GM23338 (cell line): ENCODE measurements around the gene PDZD7. TPM values are rescaled to one million over a fixed set of nuclear protein-coding genes. Genes with fewer than 3 reads are reported as not detected.
A peak's percentile ranks its signal among the peaks of the same experiment; 100 is the strongest.

Experiments
- ATAC-seq: fragments of 200-7000 bp; cut with Tn5 transposase; 3 replicates; pipeline ENCODE4 v1.9.1; 2020
- DNase-seq: peaks from one replicate; pipeline ENCODE4 v3.0.0-alpha.2; 2015; ENCODE audit warnings: low spot score
- H2AFZ ChIP-seq: fragments of 200-600 bp; sonication (generic); 2 replicates; pipeline ENCODE4 v1.8.0; 2016; ENCODE audit warnings: antibody characterized with exemption, mild to moderate bottlenecking, moderate library complexity
- H3F3A ChIP-seq: fragments of 200-600 bp; sonication (generic); replicated peaks from 2 replicates; pipeline ENCODE4 v1.8.0; 2017; ENCODE audit warnings: antibody characterized with exemption, mixed run types, low read depth
- H3K27ac ChIP-seq: fragments of 200-600 bp; sonication (generic); 2 replicates; pipeline ENCODE4 v1.6.1; 2016; ENCODE audit warnings: low read depth
- H3K27me3 ChIP-seq: fragments of 200-600 bp; sonication (generic); 2 replicates; pipeline ENCODE4 v1.8.0; 2016; ENCODE audit warnings: mild to moderate bottlenecking, mixed run types, moderate library complexity; ENCODE audit not compliant: insufficient read depth
- H3K36me3 ChIP-seq: fragments of 200-600 bp; sonication (generic); 2 replicates; pipeline ENCODE4 v1.8.0; 2016; ENCODE audit warnings: mild to moderate bottlenecking; ENCODE audit not compliant: insufficient read depth
- H3K4me1 ChIP-seq: fragments of 200-600 bp; sonication (generic); 2 replicates; pipeline ENCODE4 v1.8.0; 2016; ENCODE audit warnings: mild to moderate bottlenecking, moderate library complexity; ENCODE audit not compliant: insufficient read depth
- H3K4me2 ChIP-seq: fragments of 200-600 bp; sonication (generic); 2 replicates; pipeline ENCODE4 v1.7.1; 2017; ENCODE audit warnings: mixed run types
- H3K4me3 ChIP-seq: fragments of 200-600 bp; sonication (generic); 2 replicates; pipeline ENCODE4 v1.6.1; 2016; ENCODE audit warnings: mixed run types
- H3K79me2 ChIP-seq: fragments of 200-600 bp; sonication (generic); replicated peaks from 2 replicates; pipeline ENCODE4 v1.8.0; 2017; ENCODE audit warnings: mild to moderate bottlenecking; ENCODE audit not compliant: insufficient read depth
- H3K9me2 ChIP-seq: fragments of 200-600 bp; sonication (generic); 2 replicates; pipeline ENCODE4 v1.8.0; 2017; ENCODE audit not compliant: insufficient read depth
- H4K20me1 ChIP-seq: fragments of 200-600 bp; sonication (generic); replicated peaks from 2 replicates; pipeline ENCODE4 v1.8.0; 2017; ENCODE audit warnings: mild to moderate bottlenecking; ENCODE audit not compliant: insufficient read depth
- H3K27ac Mint-ChIP-seq: 2 replicates; pipeline ENCODE4 v1.8.0; 2020; ENCODE audit warnings: inconsistent platforms, mild to moderate bottlenecking, moderate library complexity, mixed read lengths
- H3K27me3 Mint-ChIP-seq: 3 replicates; pipeline ENCODE4 v1.8.0; 2022; ENCODE audit warnings: low read depth, mild to moderate bottlenecking, moderate library complexity, mixed read lengths, inconsistent platforms; ENCODE audit not compliant: insufficient read depth, poor library complexity
- H3K36me3 Mint-ChIP-seq: 3 replicates; pipeline ENCODE4 v1.8.0; 2021; ENCODE audit warnings: low read depth, mild to moderate bottlenecking, inconsistent platforms, moderate library complexity, mixed read lengths
- H3K4me1 Mint-ChIP-seq: 3 replicates; pipeline ENCODE4 v1.8.0; 2020; ENCODE audit warnings: mild to moderate bottlenecking, inconsistent platforms, mixed read lengths
- H3K4me3 Mint-ChIP-seq: 3 replicates; pipeline ENCODE4 v1.8.0; 2021; ENCODE audit warnings: moderate library complexity, mild to moderate bottlenecking, inconsistent platforms, mixed read lengths
- H3K9me3 Mint-ChIP-seq: 3 replicates; pipeline ENCODE4 v1.8.0; 2020; ENCODE audit warnings: moderate library complexity, mild to moderate bottlenecking, inconsistent platforms, mixed read lengths
- CREB1 ChIP-seq: fragments of 250-450 bp; sonication (Bioruptor Pico); IDR thresholded peaks from 2 replicates; pipeline ENCODE4 v1.5.0; 2020; ENCODE audit warnings: low read depth, mild to moderate bottlenecking, moderate library complexity
- EZH2 ChIP-seq: fragments of 200-600 bp; sonication (generic); IDR thresholded peaks from one replicate; pipeline ENCODE4 v1.8.0; 2017; ENCODE audit warnings: antibody characterized with exemption, mild to moderate bottlenecking, low read depth; ENCODE audit not compliant: unreplicated experiment
- EZH2phosphoT487 ChIP-seq: fragments of 200-600 bp; sonication (generic); IDR thresholded peaks from one replicate; pipeline ENCODE4 v1.8.1; 2018; ENCODE audit warnings: antibody characterized with exemption; ENCODE audit not compliant: unreplicated experiment
- NANOG ChIP-seq: IDR thresholded peaks from 2 replicates; pipeline ENCODE4 v1.6.1; 2016; ENCODE audit warnings: antibody characterized with exemption, borderline replicate concordance
- STAT1 ChIP-seq: IDR thresholded peaks from one replicate; pipeline ENCODE4 v1.6.1; 2016; ENCODE audit warnings: antibody characterized with exemption; ENCODE audit not compliant: unreplicated experiment
- ZNF114 ChIP-seq: fragments of 250-450 bp; sonication (Bioruptor Pico); IDR thresholded peaks from 2 replicates; pipeline ENCODE4 v1.5.0; 2020; ENCODE audit warnings: mild to moderate bottlenecking, moderate library complexity
- polyA plus RNA-seq: library from polyadenylated mRNA; unstranded; fragments of >200 nt; fragmentation: Nextera tagmentation; extraction: Ambion mirVana; gene quantifications from 2 replicates; pipeline ENCODE4 v1.2.1, GENCODE V29; 2016
- total RNA-seq: library from RNA; depleted of rRNA; stranded (reverse); fragments of >200 nt; shearing (Covaris generic); gene quantifications from 2 replicates; pipeline ENCODE4 v1.2.3, GENCODE V29; 2014
- TF ChIP-seq, protein P1 (sequence below), 2 experiments: fragments of 200-600 bp in 1 of 2; sonication (generic) in 1 of 2; conservative IDR thresholded peaks; 2 replicates each; pipeline versions ENCODE4 v1.5.1 to v1.6.1; 2016 to 2017; ENCODE audit warnings: antibody characterized with exemption in 2 of 2, low read depth in 2 of 2, mild to moderate bottlenecking in 2 of 2, moderate library complexity in 1 of 2
- TF ChIP-seq, protein P2 (sequence below): IDR thresholded peaks from one replicate; pipeline ENCODE4 v1.6.1; 2018; ENCODE audit warnings: antibody characterized with exemption; ENCODE audit not compliant: unreplicated experiment
- TF ChIP-seq, protein P3 (sequence below): IDR thresholded peaks from 2 replicates; pipeline ENCODE4 v1.6.1; 2016; ENCODE audit warnings: antibody characterized with exemption

The PDZD7 gene
- total and polyA plus RNA-seq, 2 experiments from 2014 or later: 1.7 to 2.3 TPM

DNA sequence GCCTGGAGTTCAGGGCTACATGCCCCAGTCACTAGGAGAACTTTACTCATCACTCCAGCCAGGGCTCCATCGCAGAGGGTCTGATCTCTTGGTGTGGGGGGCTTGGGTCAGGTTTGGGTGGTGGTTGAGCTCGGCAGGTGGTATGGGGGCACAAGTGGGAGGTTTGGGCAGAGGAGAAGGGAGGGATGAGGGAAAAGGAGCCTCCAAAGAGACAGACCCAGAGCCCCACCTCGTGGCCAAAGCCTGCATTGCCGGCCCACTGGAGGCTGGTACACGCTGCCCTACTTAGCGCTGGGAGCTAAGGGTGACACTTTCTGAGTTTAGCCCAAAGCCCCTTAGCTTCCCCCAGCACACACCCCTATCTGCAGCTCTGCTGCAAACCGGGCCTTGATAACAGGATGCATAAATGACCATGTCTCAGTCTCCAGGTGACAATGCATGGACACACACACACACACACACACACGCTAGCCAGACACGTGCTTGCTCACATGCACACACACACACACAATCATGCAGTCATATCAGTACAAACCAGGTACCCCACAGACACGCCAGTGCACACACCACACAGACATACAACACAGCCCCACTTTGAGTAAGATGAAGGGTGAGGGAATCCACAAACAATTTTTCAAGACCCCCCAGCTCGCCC, 16.6 kb downstream of the PDZD7 start:
- H3K4me2 ChIP-seq: peak overlapping the region; percentile 48; the same call in 1 of the 2 replicates
- DNase-seq (peak; percentile 85), ATAC-seq (peak; percentile 23)
- Mint-ChIP-seq H3K4me1 (peaks cover 23% of the 10 kb centered on the region), H3K36me3 (no peaks in the 10 kb centered on the region; the same call in 2 of the 3 replicates), H3K4me3 (no peak overlapping the region), H3K27me3 (peaks cover 56% of the 10 kb centered on the region), H3K27ac (no peak overlapping the region), H3K9me3 (no peaks in the 10 kb centered on the region; the same call in 2 of the 3 replicates)
- peaks cover 45% of the 10 kb centered on the region for H3K27me3 ChIP-seq
- H2AFZ ChIP-seq: no peak overlapping the region
- H3K4me3 ChIP-seq: no peak overlapping the region
- no peaks in the 10 kb centered on the region for H4K20me1 ChIP-seq
- peaks cover 23% of the 10 kb centered on the region; the same call in 1 of the 2 replicates for H3K4me1 ChIP-seq
- no peaks in the 10 kb centered on the region for H3K79me2 ChIP-seq
- no peak overlapping the region for H3K27ac ChIP-seq
- H3K36me3 ChIP-seq: no peaks in the 10 kb centered on the region
- H3F3A ChIP-seq: 0 out of 2 replicates have a peak, but pooled peaks cover 4% of the 10 kb centered on the region
- no peaks in the 10 kb centered on the region for H3K9me2 ChIP-seq
- TF ChIP-seq, protein P1, sequence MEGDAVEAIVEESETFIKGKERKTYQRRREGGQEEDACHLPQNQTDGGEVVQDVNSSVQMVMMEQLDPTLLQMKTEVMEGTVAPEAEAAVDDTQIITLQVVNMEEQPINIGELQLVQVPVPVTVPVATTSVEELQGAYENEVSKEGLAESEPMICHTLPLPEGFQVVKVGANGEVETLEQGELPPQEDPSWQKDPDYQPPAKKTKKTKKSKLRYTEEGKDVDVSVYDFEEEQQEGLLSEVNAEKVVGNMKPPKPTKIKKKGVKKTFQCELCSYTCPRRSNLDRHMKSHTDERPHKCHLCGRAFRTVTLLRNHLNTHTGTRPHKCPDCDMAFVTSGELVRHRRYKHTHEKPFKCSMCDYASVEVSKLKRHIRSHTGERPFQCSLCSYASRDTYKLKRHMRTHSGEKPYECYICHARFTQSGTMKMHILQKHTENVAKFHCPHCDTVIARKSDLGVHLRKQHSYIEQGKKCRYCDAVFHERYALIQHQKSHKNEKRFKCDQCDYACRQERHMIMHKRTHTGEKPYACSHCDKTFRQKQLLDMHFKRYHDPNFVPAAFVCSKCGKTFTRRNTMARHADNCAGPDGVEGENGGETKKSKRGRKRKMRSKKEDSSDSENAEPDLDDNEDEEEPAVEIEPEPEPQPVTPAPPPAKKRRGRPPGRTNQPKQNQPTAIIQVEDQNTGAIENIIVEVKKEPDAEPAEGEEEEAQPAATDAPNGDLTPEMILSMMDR (conservative IDR thresholded peaks at IDR 0.05; ENCODE audit: low read depth in 2 of 2): peak; percentile 78 to 89
- TF ChIP-seq EZH2phosphoT487 (no peak), EZH2 (no peak)
- TF ChIP-seq, protein P2, sequence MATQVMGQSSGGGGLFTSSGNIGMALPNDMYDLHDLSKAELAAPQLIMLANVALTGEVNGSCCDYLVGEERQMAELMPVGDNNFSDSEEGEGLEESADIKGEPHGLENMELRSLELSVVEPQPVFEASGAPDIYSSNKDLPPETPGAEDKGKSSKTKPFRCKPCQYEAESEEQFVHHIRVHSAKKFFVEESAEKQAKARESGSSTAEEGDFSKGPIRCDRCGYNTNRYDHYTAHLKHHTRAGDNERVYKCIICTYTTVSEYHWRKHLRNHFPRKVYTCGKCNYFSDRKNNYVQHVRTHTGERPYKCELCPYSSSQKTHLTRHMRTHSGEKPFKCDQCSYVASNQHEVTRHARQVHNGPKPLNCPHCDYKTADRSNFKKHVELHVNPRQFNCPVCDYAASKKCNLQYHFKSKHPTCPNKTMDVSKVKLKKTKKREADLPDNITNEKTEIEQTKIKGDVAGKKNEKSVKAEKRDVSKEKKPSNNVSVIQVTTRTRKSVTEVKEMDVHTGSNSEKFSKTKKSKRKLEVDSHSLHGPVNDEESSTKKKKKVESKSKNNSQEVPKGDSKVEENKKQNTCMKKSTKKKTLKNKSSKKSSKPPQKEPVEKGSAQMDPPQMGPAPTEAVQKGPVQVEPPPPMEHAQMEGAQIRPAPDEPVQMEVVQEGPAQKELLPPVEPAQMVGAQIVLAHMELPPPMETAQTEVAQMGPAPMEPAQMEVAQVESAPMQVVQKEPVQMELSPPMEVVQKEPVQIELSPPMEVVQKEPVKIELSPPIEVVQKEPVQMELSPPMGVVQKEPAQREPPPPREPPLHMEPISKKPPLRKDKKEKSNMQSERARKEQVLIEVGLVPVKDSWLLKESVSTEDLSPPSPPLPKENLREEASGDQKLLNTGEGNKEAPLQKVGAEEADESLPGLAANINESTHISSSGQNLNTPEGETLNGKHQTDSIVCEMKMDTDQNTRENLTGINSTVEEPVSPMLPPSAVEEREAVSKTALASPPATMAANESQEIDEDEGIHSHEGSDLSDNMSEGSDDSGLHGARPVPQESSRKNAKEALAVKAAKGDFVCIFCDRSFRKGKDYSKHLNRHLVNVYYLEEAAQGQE: no peak

DNA sequence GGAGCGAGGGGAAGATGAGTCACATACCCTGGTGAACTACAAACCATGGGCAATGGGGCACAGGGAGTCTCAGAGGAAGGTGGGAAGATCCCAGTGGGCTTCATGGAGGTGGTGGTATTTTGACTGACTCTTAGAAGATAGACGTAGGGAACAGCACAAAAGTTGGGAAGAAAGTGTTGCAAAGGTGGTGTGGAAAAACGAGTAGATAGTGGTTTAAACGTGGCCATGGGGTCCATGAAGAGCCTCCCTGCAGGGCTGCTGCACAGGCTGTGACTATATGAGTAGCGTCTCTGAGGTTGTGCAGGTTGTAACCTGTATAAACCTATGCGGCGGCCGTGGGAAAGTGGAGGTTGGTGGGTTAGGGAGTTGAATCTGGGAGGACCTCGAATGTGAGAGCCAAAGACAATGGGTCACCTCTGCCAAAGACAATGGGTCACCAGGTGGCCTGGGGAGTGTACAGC, 17.5 kb downstream of the PDZD7 start:
- Histone ChIP-seq H3K36me3 (no peaks in the 10 kb centered on the region), H2AFZ (no peak overlapping the region), H3F3A (0 out of 2 replicates have a peak, but pooled peaks cover 4% of the 10 kb centered on the region), H3K4me1 (peaks cover 19% of the 10 kb centered on the region; the same call in 1 of the 2 replicates), H3K4me2 (no peak overlapping the region), H4K20me1 (no peaks in the 10 kb centered on the region), H3K9me2 (no peaks in the 10 kb centered on the region), H3K27ac (no peak overlapping the region), H3K27me3 (peaks cover 36% of the 10 kb centered on the region), H3K4me3 (no peak overlapping the region), H3K79me2 (no peaks in the 10 kb centered on the region)
- ATAC-seq (no peak), DNase-seq (no peak)
- Mint-ChIP-seq H3K9me3 (no peaks in the 10 kb centered on the region; the same call in 2 of the 3 replicates), H3K27me3 (peaks cover 51% of the 10 kb centered on the region), H3K27ac (no peak overlapping the region), H3K36me3 (no peaks in the 10 kb centered on the region), H3K4me3 (no peak overlapping the region), H3K4me1 (peaks cover 24% of the 10 kb centered on the region)
- TF ChIP-seq, protein P3, sequence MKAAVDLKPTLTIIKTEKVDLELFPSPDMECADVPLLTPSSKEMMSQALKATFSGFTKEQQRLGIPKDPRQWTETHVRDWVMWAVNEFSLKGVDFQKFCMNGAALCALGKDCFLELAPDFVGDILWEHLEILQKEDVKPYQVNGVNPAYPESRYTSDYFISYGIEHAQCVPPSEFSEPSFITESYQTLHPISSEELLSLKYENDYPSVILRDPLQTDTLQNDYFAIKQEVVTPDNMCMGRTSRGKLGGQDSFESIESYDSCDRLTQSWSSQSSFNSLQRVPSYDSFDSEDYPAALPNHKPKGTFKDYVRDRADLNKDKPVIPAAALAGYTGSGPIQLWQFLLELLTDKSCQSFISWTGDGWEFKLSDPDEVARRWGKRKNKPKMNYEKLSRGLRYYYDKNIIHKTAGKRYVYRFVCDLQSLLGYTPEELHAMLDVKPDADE: no peak
- TF ChIP-seq EZH2 (no peak), ZNF114 (CRISPR knock-in tag) (no peak), STAT1 (no peak), NANOG (no peak), CREB1 (CRISPR knock-in tag) (no peak)
- TF ChIP-seq, protein P1 (conservative IDR thresholded peaks at IDR 0.05; ENCODE audit: low read depth in 2 of 2): no peak
